Measurements from ENCODE around the gene UNC5CL. TPM values are rescaled to one million over a fixed set of nuclear protein-coding genes. Genes with fewer than 3 reads are reported as not detected.

UNC5CL gene
- total and polyA plus RNA-seq, 9 of the 15 experiments (the other 6 are each of a cell fraction or from before 2014, with no cell fraction given) = 0.07 to 1.8 (median 0.62) TPM; not detected in 1

- TF ChIP-seq CEBPG (CRISPR knock-in tag; IDR thresholded peaks at IDR 0.05) = no peak
- TF ChIP-seq CEBPG (tag; conservative IDR thresholded peaks at IDR 0.05 in 1 of 2, IDR thresholded peaks at IDR 0.05 in 1 of 2) = no peak
- peak; percentile 19; the same call in 1 of the 2 replicates for TF ChIP-seq EP300 (IDR thresholded peaks at IDR 0.05; ENCODE audit: low read length)
- no peak for TF ChIP-seq ID3 (CRISPR knock-in tag; IDR thresholded peaks at IDR 0.05)
- TF ChIP-seq ID3 (tag; IDR thresholded peaks at IDR 0.05) = peak; percentile 79; the same call in 1 of the 2 replicates
- no peak for TF ChIP-seq ELK3 (CRISPR knock-in tag; IDR thresholded peaks at IDR 0.05)
- TF ChIP-seq WHSC1 (IDR thresholded peaks at IDR 0.05; ENCODE audit: low read length) = no peak
- peak; percentile 38; the same call in 1 of the 2 replicates for TF ChIP-seq ETS1 (conservative IDR thresholded peaks at IDR 0.05; ENCODE audit: control insufficient read depth, low read depth, low read length)
- TF ChIP-seq POLR2AphosphoS5 (IDR thresholded peaks at IDR 0.05; ENCODE audit: control insufficient read depth, insufficient read depth, low read depth, low read length) = peak; percentile 48
- TF ChIP-seq ZFP30 (CRISPR knock-in tag; IDR thresholded peaks at IDR 0.05; ENCODE audit: borderline replicate concordance) = no peak
- no peak for TF ChIP-seq TAF15 (IDR thresholded peaks at IDR 0.05; ENCODE audit: low read depth, low read length)
- TF ChIP-seq ZNF695 (CRISPR knock-in tag; IDR thresholded peaks at IDR 0.05) = no peak
- TF ChIP-seq NCOA6 (IDR thresholded peaks at IDR 0.05) = no peak
- 0 out of 2 replicates have a peak, but pooled peaks have one; percentile 53 for TF ChIP-seq MTA1 (IDR thresholded peaks at IDR 0.05; ENCODE audit: borderline replicate concordance)
- TF ChIP-seq NBN (IDR thresholded peaks at IDR 0.05; ENCODE audit: low read depth) = peak; percentile 64; the same call in 1 of the 2 replicates
- TF ChIP-seq ZNF780A (CRISPR knock-in tag; IDR thresholded peaks at IDR 0.05) = no peak
- no peak for TF ChIP-seq XRCC4 (IDR thresholded peaks at IDR 0.05; ENCODE audit: extremely low read depth, insufficient read depth, insufficient read length)
- no peak for TF ChIP-seq BACH1 (tag; IDR thresholded peaks at IDR 0.05)
- TF ChIP-seq STAT6 (CRISPR knock-in tag; IDR thresholded peaks at IDR 0.05) = no peak
- no peak for TF ChIP-seq MCM7 (IDR thresholded peaks at IDR 0.05)
- no peak for TF ChIP-seq TFAM (CRISPR knock-in tag; conservative IDR thresholded peaks at IDR 0.05)
- no peak for TF ChIP-seq MAFG (tag; conservative IDR thresholded peaks at IDR 0.05)
- no peak for TF ChIP-seq MAFK (IDR thresholded peaks at IDR 0.05; ENCODE audit: low read length)
- TF ChIP-seq MTA2 (IDR thresholded peaks at IDR 0.05; ENCODE audit: low read depth) = no peak; the same call in 1 of the 2 replicates
- TF ChIP-seq TSC22D4 (tag; IDR thresholded peaks at IDR 0.05) = no peak
These were observed 33.2 kb upstream of the UNC5CL start, which contains the start of gene OARD1 (continued) for GRCh38 chr6:41071923-41072835.

Measured in K562 (cell line).